PC-9 (cell line): ENCODE data around the gene ZNF154.

ENCODE experiments used
- EZH2 ChIP-seq: fragments of 200-600 bp; sonication (generic); IDR thresholded peaks from 2 replicates; pipeline ENCODE4 v1.8.0; 2017; ENCODE audit warnings: antibody characterized with exemption, low read depth
- TF ChIP-seq, protein P1 (sequence below): fragments of 200-600 bp; sonication (generic); conservative IDR thresholded peaks from 2 replicates; pipeline ENCODE4 v1.6.1; 2017; ENCODE audit warnings: mixed run types, antibody characterized with exemption, mild to moderate bottlenecking, moderate library complexity

DNA sequence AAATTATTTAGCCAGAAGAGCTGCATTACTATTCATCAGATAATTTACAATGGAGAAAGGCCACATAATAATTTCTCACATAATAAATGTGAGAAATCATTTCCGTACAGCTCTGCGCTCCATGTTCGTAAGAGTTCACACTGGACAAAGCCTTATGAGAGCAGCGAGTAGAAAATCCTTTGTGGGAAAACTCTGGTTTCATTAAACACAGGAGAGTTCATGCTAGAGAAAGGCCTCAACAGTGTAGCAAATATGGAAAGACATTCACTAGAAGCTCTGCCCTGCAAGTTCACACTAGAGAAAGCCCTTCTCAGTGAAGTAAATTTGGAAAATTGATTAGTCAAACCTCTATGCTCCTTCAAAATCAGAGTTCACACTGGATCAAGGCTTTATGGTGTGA lies 46.0 kb upstream of the ZNF154 start:
- TF ChIP-seq, protein P1, sequence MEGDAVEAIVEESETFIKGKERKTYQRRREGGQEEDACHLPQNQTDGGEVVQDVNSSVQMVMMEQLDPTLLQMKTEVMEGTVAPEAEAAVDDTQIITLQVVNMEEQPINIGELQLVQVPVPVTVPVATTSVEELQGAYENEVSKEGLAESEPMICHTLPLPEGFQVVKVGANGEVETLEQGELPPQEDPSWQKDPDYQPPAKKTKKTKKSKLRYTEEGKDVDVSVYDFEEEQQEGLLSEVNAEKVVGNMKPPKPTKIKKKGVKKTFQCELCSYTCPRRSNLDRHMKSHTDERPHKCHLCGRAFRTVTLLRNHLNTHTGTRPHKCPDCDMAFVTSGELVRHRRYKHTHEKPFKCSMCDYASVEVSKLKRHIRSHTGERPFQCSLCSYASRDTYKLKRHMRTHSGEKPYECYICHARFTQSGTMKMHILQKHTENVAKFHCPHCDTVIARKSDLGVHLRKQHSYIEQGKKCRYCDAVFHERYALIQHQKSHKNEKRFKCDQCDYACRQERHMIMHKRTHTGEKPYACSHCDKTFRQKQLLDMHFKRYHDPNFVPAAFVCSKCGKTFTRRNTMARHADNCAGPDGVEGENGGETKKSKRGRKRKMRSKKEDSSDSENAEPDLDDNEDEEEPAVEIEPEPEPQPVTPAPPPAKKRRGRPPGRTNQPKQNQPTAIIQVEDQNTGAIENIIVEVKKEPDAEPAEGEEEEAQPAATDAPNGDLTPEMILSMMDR = no peak
- no peak for TF ChIP-seq EZH2
